GM12873 (cell line): Measurements from ENCODE around the gene LSM10.

Experiments
- CTCF ChIP-seq: IDR thresholded peaks from 2 replicates; pipeline ENCODE4 v1.5.1; 2012; ENCODE audit warnings: low read depth, mild to moderate bottlenecking, moderate library complexity, low read length, control low read depth; ENCODE audit not compliant: insufficient read depth; ENCODE audit errors: missing control alignments

The LSM10 gene

GRCh38 chr1:36420836-36421317, 23.2 kb upstream of the LSM10 start:
- peak; percentile 99 for TF ChIP-seq CTCF

GRCh38 chr1:36420409-36420808, 22.7 kb upstream of the LSM10 start:
- no peak for TF ChIP-seq CTCF

- TF ChIP-seq CTCF, result no peak
Measured at GRCh38 chr1:36419569-36419968, 21.9 kb upstream of the LSM10 start.

- TF ChIP-seq CTCF, result no peak
Measured at GRCh38 chr1:36419140-36419539, 21.4 kb upstream of the LSM10 start.

- no peak for TF ChIP-seq CTCF
Measured at GRCh38 chr1:36417931-36418330, 20.2 kb upstream of the LSM10 start.

- no peak for TF ChIP-seq CTCF
Measured at GRCh38 chr1:36415661-36416326, 18.1 kb upstream of the LSM10 start.

- no peak for TF ChIP-seq CTCF
Measured at GRCh38 chr1:36414384-36414783, 16.7 kb upstream of the LSM10 start.
